Mucosa of rectum (tissue), 2 donors: ENCODE measurements around the gene TRIP10.

ENCODE experiments used
- H3K27ac ChIP-seq, 2 donors: one replicate each; pipeline ENCODE4 v1.7.0; 2013; ENCODE audit warnings: inconsistent platforms in 2 of 2, low read depth in 2 of 2, low read length in 2 of 2
- H3K27me3 ChIP-seq, 2 donors: one replicate each; pipeline ENCODE4 v1.7.0; 2013; ENCODE audit warnings: low read length in 2 of 2; ENCODE audit not compliant: control insufficient read depth in 2 of 2, insufficient read depth in 2 of 2
- H3K36me3 ChIP-seq, 2 donors: one replicate each; pipeline ENCODE4 v1.7.0; 2013; ENCODE audit warnings: low read length in 2 of 2; ENCODE audit not compliant: control insufficient read depth in 2 of 2, insufficient read depth in 2 of 2
- H3K4me1 ChIP-seq, 2 donors: one replicate each; pipeline ENCODE4 v1.7.0; 2013; ENCODE audit warnings: low read length in 2 of 2, mild to moderate bottlenecking in 1 of 2; ENCODE audit not compliant: control insufficient read depth in 2 of 2, insufficient read depth in 2 of 2
- H3K4me3 ChIP-seq, 2 donors: one replicate each; pipeline ENCODE4 v1.7.0; 2013; ENCODE audit warnings: low read length in 2 of 2
- H3K9ac ChIP-seq, 2 donors: one replicate each; pipeline ENCODE4 v1.7.0; 2013; ENCODE audit warnings: low read length in 2 of 2, low read depth in 1 of 2, mild to moderate bottlenecking in 1 of 2
- H3K9me3 ChIP-seq, 2 donors: one replicate each; pipeline ENCODE4 v1.7.0; 2013; ENCODE audit warnings: low read length in 2 of 2; ENCODE audit not compliant: control insufficient read depth in 2 of 2
- donor health status: healthy.
- donor health status: Normal muscosa, but diverticular disease.

Gene TRIP10

GRCh38 chr19:6724631-6725492 is 14.6 kb upstream of the TRIP10 start:
- H3K27me3 ChIP-seq = no peaks in the 10 kb centered on the region
- no peak overlapping the region for H3K4me3 ChIP-seq
- H3K36me3 ChIP-seq = no peaks in the 10 kb centered on the region
- H3K4me1 ChIP-seq = peaks cover under 1 to 2% of the 10 kb centered on the region in 2 donors
- peak overlapping the region in 1 of 2 donors; percentile 9 for H3K27ac ChIP-seq
- no peak overlapping the region for H3K9ac ChIP-seq
- no peaks in the 10 kb centered on the region for H3K9me3 ChIP-seq

- Histone ChIP-seq H3K27me3 (no peaks in the 10 kb centered on the region), H3K9me3 (no peaks in the 10 kb centered on the region), H3K9ac (no peak overlapping the region), H3K4me3 (no peak overlapping the region), H3K4me1 (peaks cover 4% of the 10 kb centered on the region in 2 donors), H3K36me3 (no peaks in the 10 kb centered on the region), H3K27ac (peak overlapping the region in 1 of 2 donors; percentile 9)
Observed at GRCh38 chr19:6725513-6726231, 13.8 kb upstream of the TRIP10 start.

- Histone ChIP-seq H3K27me3 (no peaks in the 10 kb centered on the region), H3K4me1 (peaks cover 4% of the 10 kb centered on the region in 2 donors), H3K9ac (no peak overlapping the region), H3K27ac (peak overlapping the region in 1 of 2 donors; percentile 32), H3K4me3 (no peak overlapping the region), H3K36me3 (peaks cover 3 to 11% of the 10 kb centered on the region in 2 donors), H3K9me3 (no peaks in the 10 kb centered on the region)
Observed at GRCh38 chr19:6728346-6728745, 11.1 kb upstream of the TRIP10 start.

- H3K4me1 ChIP-seq = peaks cover 4% of the 10 kb centered on the region in 2 donors
- peaks cover 3 to 11% of the 10 kb centered on the region in 2 donors for H3K36me3 ChIP-seq
- H3K4me3 ChIP-seq = peak overlapping the region; percentile 59 to 64
- H3K9me3 ChIP-seq = no peaks in the 10 kb centered on the region
- peak overlapping the region; percentile 32 to 47 for H3K9ac ChIP-seq
- peak overlapping the region; percentile 68 for H3K27ac ChIP-seq
- H3K27me3 ChIP-seq = no peaks in the 10 kb centered on the region
Observed at GRCh38 chr19:6729573-6730152, 9.8 kb upstream of the TRIP10 start.

GRCh38 chr19:6730153-6730804 is 9.2 kb upstream of the TRIP10 start:
- Histone ChIP-seq H3K9ac (peak overlapping the region; percentile 32 to 47), H3K9me3 (no peaks in the 10 kb centered on the region), H3K27ac (peak overlapping the region; percentile 68), H3K27me3 (no peaks in the 10 kb centered on the region), H3K4me1 (peaks cover 4% of the 10 kb centered on the region in 2 donors), H3K36me3 (peaks cover 3 to 11% of the 10 kb centered on the region in 2 donors), H3K4me3 (peak overlapping the region; percentile 59 to 64)

GRCh38 chr19:6730941-6731670 is 8.4 kb upstream of the TRIP10 start:
- no peak overlapping the region for H3K4me3 ChIP-seq
- no peaks in the 10 kb centered on the region for H3K9me3 ChIP-seq
- H3K36me3 ChIP-seq = peaks cover 3 to 11% of the 10 kb centered on the region in 2 donors
- H3K9ac ChIP-seq = no peak overlapping the region
- H3K27ac ChIP-seq = peak overlapping the region; percentile 56 to 64
- no peaks in the 10 kb centered on the region for H3K27me3 ChIP-seq
- peaks cover 9 to 10% of the 10 kb centered on the region in 2 donors for H3K4me1 ChIP-seq

GRCh38 chr19:6731822-6732221 is 7.7 kb upstream of the TRIP10 start:
- Histone ChIP-seq H3K36me3 (peaks cover 3 to 11% of the 10 kb centered on the region in 2 donors), H3K9me3 (no peaks in the 10 kb centered on the region), H3K27ac (no peak overlapping the region), H3K4me3 (no peak overlapping the region), H3K9ac (no peak overlapping the region), H3K4me1 (peaks cover 12 to 13% of the 10 kb centered on the region in 2 donors), H3K27me3 (no peaks in the 10 kb centered on the region)

- Histone ChIP-seq H3K27ac (no peak overlapping the region), H3K36me3 (peaks cover 3 to 11% of the 10 kb centered on the region in 2 donors), H3K9ac (no peak overlapping the region), H3K4me1 (peaks cover 13 to 14% of the 10 kb centered on the region in 2 donors), H3K4me3 (no peak overlapping the region), H3K9me3 (no peaks in the 10 kb centered on the region), H3K27me3 (no peaks in the 10 kb centered on the region)
Observed at GRCh38 chr19:6732803-6733337, 6.6 kb upstream of the TRIP10 start.
